Measurements from ENCODE around the gene SMCO1. TPM values are rescaled to one million over a fixed set of nuclear protein-coding genes. Genes with fewer than 3 reads are reported as not detected.
"Not testable (repeated sequence)": the region's sequence is repeated elsewhere in the genome, so short reads cannot be mapped to it uniquely, and the experiment has no call there.

The SMCO1 gene
- total RNA-seq, 4 donors from 2014 or later, result 0.46 to 2.2 (median 1.5) TPM

GRCh38 chr3:196504556-196504955, 10.6 kb downstream of the SMCO1 start:
- Histone ChIP-seq H3K27me3 (no peaks in the 10 kb centered on the region), H3K4me3 (peak overlapping the region in 1 of 4 donors; percentile 89), H3K27ac (peak overlapping the region; percentile 91 to 95 (median 93)), H3K36me3 (peaks cover 0 to 8% of the 10 kb centered on the region in 2 donors), H3K4me1 (peaks cover 12 to 15% of the 10 kb centered on the region in 2 donors), H3K9me3 (peaks cover 0 to 4% (median 0%) of the 10 kb centered on the region in 3 donors)
- TF ChIP-seq POLR2A (IDR thresholded peaks at IDR 0.05) (no peak), CTCF (IDR thresholded peaks at IDR 0.05 in 4 of 5, conservative IDR thresholded peaks at IDR 0.05 in 1 of 5) (no peak)
- no peak for DNase-seq
- no peak for ATAC-seq
- intact Hi-C loops (cut with DNase I; ENCODE audit: low total_unique reads) (no loop called here), in situ Hi-C loops (cut with MboI; ENCODE audit: low sequenced_read_pairs in 4 of 4) (loop anchor here in 1 of 4 donors (25.0 kb wide), 1 partner anchor 417 kb away; the partner anchor contains the start of gene TFRC)

- DNase-seq; ATAC-seq; H3K27me3 ChIP-seq; H3K9me3 ChIP-seq; intact Hi-C loops (cut with DNase I; ENCODE audit: low total_unique reads); H3K36me3 ChIP-seq: not testable (repeated sequence)
- Histone ChIP-seq H3K4me3 (peak overlapping the region; percentile 87 to 92 (median 88)), H3K27ac (peak overlapping the region; percentile 91 to 95 (median 93)), H3K4me1 (peaks cover 17 to 20% of the 10 kb centered on the region in 2 donors)
- in situ Hi-C loops (cut with MboI; ENCODE audit: low sequenced_read_pairs in 4 of 4), result loop anchor here in 1 of 4 donors (25.0 kb wide), 1 partner anchor 417 kb away; the partner anchor contains the start of gene TFRC
These were observed 11.1 kb downstream of the SMCO1 start for GRCh38 chr3:196504077-196504398.

GRCh38 chr3:196503196-196504076, 11.7 kb downstream of the SMCO1 start, which contains the start of gene RNF168:
Gene RNF168 (minus strand): TSS chr3:196503768. CDS start chr3:196503173, 595 bp downstream.
- intact Hi-C loops (cut with DNase I; ENCODE audit: low total_unique reads) (loop anchor here (1.0 kb wide), 3 partner anchors 72 to 421 kb away; partner anchors contain the start of genes PCYT1A and TFRC), in situ Hi-C loops (cut with MboI; ENCODE audit: low sequenced_read_pairs in 4 of 4) (loop anchor here in 1 of 4 donors (25.0 kb wide), 1 partner anchor 416 kb away; the partner anchor contains the start of gene TFRC)
- Histone ChIP-seq H3K27me3 (no peaks in the 10 kb centered on the region), H3K4me3 (peak within 1 kb of the TSS; percentile 87 to 92 (median 88)), H3K36me3 (peaks cover 0 to 8% of the 10 kb centered on the region in 2 donors), H3K4me1 (peaks cover 18 to 22% of the 10 kb centered on the region in 2 donors), H3K27ac (peak within 1 kb of the TSS; percentile 91 to 95 (median 93)), H3K9me3 (peaks cover 0 to 4% (median 0%) of the 10 kb centered on the region in 3 donors)
- no peak for TF ChIP-seq CTCF (IDR thresholded peaks at IDR 0.05 in 4 of 5, conservative IDR thresholded peaks at IDR 0.05 in 1 of 5)
- TF ChIP-seq POLR2A (IDR thresholded peaks at IDR 0.05), result peak; percentile 91 to 93
- ATAC-seq, result peak; percentile 70 to 82
- peak; percentile 89 to 91 for DNase-seq

- ATAC-seq, result peak; percentile 46 to 49
- DNase-seq, result peak; percentile 18 to 50
- peaks cover 18 to 22% of the 10 kb centered on the region in 2 donors for H3K4me1 ChIP-seq
- intact Hi-C loops (cut with DNase I; ENCODE audit: low total_unique reads), result loop anchor here (1.0 kb wide), 3 partner anchors 71 to 420 kb away; partner anchors contain the start of genes PCYT1A and TFRC
- TF ChIP-seq CTCF (IDR thresholded peaks at IDR 0.05 in 4 of 5, conservative IDR thresholded peaks at IDR 0.05 in 1 of 5) (no peak), POLR2A (IDR thresholded peaks at IDR 0.05) (no peak)
- peaks cover 0 to 4% (median 0%) of the 10 kb centered on the region in 3 donors for H3K9me3 ChIP-seq
- in situ Hi-C loops (cut with MboI; ENCODE audit: low sequenced_read_pairs in 4 of 4), result loop anchor here in 1 of 4 donors (25.0 kb wide), 1 partner anchor 415 kb away; the partner anchor contains the start of gene TFRC
- H3K4me3 ChIP-seq, result peak overlapping the region; percentile 87 to 92 (median 88)
- H3K27ac ChIP-seq, result peak overlapping the region; percentile 91 to 95 (median 93)
- H3K36me3 ChIP-seq, result peaks cover 0 to 2% of the 10 kb centered on the region in 2 donors
- H3K27me3 ChIP-seq, result no peaks in the 10 kb centered on the region
These were observed 12.4 kb downstream of the SMCO1 start for GRCh38 chr3:196502775-196503195.
